Measurements from ENCODE around the gene KCNC4.

DNA sequence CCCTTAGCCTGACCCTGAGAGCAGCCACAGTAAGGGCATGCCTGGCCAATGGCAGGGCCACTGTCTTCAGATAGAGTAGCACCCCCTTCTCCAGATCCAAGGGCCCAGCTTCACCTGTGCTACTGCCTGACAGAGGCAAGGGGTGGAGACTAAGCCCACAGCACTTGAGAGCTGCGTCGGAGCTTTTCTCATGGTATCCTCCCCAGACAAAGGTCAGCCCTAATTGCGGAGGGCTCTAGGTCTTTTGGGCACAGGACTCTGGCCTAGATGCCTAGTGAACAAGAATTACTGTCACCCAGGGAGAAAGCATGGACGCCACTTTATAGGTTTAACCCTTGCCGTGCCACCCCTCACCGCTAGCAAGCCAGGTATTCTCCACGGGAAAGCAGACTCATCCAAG is 15.1 kb downstream of the KCNC4 start:
- TF ChIP-seq, protein P1, sequence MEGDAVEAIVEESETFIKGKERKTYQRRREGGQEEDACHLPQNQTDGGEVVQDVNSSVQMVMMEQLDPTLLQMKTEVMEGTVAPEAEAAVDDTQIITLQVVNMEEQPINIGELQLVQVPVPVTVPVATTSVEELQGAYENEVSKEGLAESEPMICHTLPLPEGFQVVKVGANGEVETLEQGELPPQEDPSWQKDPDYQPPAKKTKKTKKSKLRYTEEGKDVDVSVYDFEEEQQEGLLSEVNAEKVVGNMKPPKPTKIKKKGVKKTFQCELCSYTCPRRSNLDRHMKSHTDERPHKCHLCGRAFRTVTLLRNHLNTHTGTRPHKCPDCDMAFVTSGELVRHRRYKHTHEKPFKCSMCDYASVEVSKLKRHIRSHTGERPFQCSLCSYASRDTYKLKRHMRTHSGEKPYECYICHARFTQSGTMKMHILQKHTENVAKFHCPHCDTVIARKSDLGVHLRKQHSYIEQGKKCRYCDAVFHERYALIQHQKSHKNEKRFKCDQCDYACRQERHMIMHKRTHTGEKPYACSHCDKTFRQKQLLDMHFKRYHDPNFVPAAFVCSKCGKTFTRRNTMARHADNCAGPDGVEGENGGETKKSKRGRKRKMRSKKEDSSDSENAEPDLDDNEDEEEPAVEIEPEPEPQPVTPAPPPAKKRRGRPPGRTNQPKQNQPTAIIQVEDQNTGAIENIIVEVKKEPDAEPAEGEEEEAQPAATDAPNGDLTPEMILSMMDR (conservative IDR thresholded peaks at IDR 0.05; ENCODE audit: low read depth, low read length): no peak
- no peak for TF ChIP-seq EZH2 (IDR thresholded peaks at IDR 0.05; ENCODE audit: borderline replicate concordance, low read depth, low read length, poor library complexity, severe bottlenecking)
